GM12801 (cell line): ENCODE results near the gene TP53AIP1.

Source experiments
- TF ChIP-seq, protein P1 (sequence below): IDR thresholded peaks from one replicate; pipeline ENCODE4 v1.5.1; 2011; ENCODE audit warnings: control low read depth; ENCODE audit not compliant: insufficient read length; ENCODE audit errors: extremely low read depth

TP53AIP1 gene

GRCh38 chr11:128956401-128957201 is 13.9 kb upstream of the TP53AIP1 start:
- TF ChIP-seq, protein P1, sequence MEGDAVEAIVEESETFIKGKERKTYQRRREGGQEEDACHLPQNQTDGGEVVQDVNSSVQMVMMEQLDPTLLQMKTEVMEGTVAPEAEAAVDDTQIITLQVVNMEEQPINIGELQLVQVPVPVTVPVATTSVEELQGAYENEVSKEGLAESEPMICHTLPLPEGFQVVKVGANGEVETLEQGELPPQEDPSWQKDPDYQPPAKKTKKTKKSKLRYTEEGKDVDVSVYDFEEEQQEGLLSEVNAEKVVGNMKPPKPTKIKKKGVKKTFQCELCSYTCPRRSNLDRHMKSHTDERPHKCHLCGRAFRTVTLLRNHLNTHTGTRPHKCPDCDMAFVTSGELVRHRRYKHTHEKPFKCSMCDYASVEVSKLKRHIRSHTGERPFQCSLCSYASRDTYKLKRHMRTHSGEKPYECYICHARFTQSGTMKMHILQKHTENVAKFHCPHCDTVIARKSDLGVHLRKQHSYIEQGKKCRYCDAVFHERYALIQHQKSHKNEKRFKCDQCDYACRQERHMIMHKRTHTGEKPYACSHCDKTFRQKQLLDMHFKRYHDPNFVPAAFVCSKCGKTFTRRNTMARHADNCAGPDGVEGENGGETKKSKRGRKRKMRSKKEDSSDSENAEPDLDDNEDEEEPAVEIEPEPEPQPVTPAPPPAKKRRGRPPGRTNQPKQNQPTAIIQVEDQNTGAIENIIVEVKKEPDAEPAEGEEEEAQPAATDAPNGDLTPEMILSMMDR, result no peak

DNA sequence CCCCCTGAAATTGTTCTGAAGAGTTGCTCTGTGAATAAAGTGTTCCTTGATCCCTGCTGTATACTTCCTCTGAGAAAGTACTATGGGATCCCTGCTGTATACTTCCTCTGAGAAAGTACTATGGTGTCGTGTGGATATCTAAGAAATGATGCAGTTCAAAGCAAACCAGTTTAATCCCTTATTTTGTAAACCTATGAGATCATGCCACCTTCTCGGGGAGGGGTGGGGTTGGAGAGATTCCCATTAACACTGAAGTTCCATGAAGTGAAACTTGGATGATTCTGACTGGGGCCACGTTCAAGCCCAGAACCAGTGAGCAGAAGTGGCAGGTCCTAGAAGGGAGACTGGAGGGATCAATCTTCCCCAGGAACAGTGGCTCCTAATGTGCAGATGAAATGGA is 13.0 kb upstream of the TP53AIP1 start:
- TF ChIP-seq, protein P1, result no peak

DNA sequence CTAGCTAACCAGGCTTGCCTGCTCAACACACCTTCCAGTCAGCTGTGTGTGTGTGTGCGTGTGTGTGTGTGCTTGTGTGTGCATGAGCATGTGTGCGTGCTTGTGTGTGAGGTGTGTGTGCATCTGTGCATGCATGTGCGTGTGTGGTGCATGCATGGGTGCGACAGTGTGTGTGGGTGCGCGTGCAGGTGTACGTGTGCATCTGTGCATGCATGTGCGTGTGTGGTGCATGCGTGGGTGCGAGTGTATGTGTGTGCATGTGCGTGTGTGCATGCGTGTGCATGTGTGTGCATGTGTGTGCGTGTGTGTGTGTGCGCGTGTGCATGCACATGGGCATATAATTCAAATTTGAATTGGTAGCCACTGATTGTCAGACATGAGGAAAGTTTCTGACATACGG is 10.5 kb upstream of the TP53AIP1 start:
- TF ChIP-seq, protein P1, result no peak

DNA sequence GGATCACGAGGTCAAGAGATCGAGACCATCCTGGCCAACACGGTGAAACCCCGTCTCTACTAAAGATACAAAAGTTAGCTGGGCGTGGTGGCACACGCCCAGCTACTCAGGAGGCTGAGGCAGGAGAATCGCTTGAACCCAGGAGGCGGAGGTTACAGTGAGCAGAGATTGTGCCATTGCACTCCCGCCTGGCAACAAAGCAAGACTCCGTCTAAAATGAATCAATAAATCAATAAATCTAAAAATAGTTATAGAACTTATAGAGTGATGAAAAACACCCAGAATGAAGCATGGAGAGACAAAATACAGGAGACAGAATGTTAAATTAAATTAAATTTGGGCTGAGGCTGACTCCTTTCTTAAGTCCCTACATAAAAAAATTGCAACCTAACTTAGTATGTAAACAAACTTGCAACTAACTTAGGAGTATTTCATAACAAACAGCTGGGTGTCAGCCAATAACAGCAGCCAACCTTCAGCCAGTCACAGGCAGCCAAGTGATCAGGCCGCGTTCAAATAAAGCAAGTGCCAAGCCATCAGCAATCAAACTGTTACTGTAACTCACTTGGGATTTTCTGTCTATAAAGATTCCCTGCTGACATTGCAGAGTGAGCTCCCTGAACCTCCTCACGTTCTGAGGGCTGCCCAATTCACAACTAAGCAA is 7.3 kb upstream of the TP53AIP1 start:
- TF ChIP-seq, protein P1, result no peak

- TF ChIP-seq, protein P1, result no peak
Observed at GRCh38 chr11:128948583-128948982, 5.9 kb upstream of the TP53AIP1 start.

DNA sequence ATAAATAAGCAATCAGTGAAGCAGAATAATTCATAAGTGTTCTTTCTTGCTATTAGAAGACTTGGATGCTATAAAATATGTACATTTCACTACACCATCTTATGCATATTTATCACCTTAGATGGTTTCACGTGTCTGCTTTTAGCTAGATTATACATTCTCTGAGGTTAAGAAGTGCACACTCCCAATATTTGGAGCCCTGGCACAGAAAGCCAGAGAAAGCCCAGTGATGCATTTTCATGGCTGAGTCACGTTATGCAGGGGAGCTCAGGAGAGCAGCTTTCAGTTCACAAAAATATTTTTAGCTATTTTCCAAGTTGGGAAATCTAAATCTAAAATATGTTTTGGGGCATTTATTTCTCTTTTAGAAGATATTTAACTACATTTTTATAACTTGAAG is 5.1 kb upstream of the TP53AIP1 start:
- TF ChIP-seq, protein P1, result no peak

DNA sequence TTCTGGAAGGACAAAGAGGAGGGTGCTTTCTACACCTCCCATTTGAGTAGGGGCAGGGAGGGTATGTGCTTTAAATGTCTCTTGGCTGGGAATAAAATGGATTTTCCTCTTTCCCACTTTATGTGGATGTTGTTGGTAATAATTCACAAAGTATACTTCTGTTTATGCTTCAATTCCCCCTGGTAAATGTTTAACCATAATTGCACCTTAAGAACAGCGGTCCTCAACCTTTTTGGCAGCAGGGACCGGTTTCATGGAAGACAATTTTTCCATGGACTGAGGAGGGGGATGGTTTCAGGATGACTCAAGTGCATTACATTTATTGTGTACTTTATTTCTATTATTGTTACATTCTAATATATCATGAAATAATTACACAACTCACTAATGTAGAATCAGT is 4.0 kb upstream of the TP53AIP1 start:
- TF ChIP-seq, protein P1, result no peak
